OCI-LY1 (cell line): ENCODE results near the gene SCFD1.

Experiments
- EZH2 ChIP-seq: fragments of 200-600 bp; sonication (generic), shearing (Covaris generic); IDR thresholded peaks from 2 replicates; pipeline ENCODE4 v1.8.0; 2017; ENCODE audit warnings: borderline replicate concordance, mixed run types, mild to moderate bottlenecking, antibody characterized with exemption, low read length, moderate library complexity, mixed read lengths
- TF ChIP-seq, protein P1 (sequence below): fragments of 200-600 bp; sonication (generic), shearing (Covaris generic); IDR thresholded peaks from 2 replicates; pipeline ENCODE4 v1.5.1; 2017; ENCODE audit warnings: mild to moderate bottlenecking, antibody characterized with exemption, low read length, moderate library complexity, mixed read lengths

DNA sequence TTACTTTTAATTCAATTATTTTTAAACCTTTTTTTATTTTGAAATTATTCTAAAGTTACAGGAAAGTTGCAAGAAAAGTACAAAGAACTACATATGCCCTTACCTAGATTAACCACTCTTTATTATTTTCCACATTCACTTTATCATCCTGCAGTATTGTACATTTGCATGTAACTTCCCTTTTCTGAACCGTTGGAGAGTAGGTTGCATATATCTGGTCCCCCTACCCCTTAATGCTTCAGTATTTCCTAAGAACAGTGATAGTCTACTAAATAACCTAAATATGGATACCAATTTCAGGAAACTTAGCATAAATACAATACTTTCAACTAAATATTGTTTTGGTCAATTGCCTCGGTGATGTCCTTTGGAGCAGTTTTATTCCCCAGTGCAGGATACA, 48.2 kb upstream of the SCFD1 start:
- TF ChIP-seq, protein P1, sequence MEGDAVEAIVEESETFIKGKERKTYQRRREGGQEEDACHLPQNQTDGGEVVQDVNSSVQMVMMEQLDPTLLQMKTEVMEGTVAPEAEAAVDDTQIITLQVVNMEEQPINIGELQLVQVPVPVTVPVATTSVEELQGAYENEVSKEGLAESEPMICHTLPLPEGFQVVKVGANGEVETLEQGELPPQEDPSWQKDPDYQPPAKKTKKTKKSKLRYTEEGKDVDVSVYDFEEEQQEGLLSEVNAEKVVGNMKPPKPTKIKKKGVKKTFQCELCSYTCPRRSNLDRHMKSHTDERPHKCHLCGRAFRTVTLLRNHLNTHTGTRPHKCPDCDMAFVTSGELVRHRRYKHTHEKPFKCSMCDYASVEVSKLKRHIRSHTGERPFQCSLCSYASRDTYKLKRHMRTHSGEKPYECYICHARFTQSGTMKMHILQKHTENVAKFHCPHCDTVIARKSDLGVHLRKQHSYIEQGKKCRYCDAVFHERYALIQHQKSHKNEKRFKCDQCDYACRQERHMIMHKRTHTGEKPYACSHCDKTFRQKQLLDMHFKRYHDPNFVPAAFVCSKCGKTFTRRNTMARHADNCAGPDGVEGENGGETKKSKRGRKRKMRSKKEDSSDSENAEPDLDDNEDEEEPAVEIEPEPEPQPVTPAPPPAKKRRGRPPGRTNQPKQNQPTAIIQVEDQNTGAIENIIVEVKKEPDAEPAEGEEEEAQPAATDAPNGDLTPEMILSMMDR = no peak
- TF ChIP-seq EZH2 = no peak
